RPMI7951 (cell line): Measurements from ENCODE around the gene RNF208. TPM values are rescaled to one million over a fixed set of nuclear protein-coding genes. Genes with fewer than 3 reads are reported as not detected.

Experiments used
- DNase-seq: peaks from one replicate; pipeline ENCODE4 v3.0.0-alpha.2; 2012; ENCODE audit warnings: low read depth
- total RNA-seq: library from RNA; depleted of rRNA; stranded (reverse); fragments of >200 nt; shearing (Covaris generic); gene quantifications from 2 replicates; pipeline ENCODE4 v1.2.3, GENCODE V29; 2014

Gene RNF208
- total RNA-seq, 1 experiment from 2014 or later = not detected

GRCh38 chr9:137227853-137228505, 5.9 kb upstream of the RNF208 start:
- DNase-seq = no peak

- DNase-seq = peak; percentile 63
These were observed 5.2 kb upstream of the RNF208 start, which contains the start of gene RNF224 for GRCh38 chr9:137227054-137227852. Gene RNF224, plus strand, starts transcription at chr9:137227502. Its CDS starts 834 bp downstream, at chr9:137228336.

GRCh38 chr9:137226338-137227053, 4.5 kb upstream of the RNF208 start:
- peak; percentile 41 for DNase-seq

- no peak for DNase-seq
These were observed 3.8 kb upstream of the RNF208 start for GRCh38 chr9:137225699-137226331.

- no peak for DNase-seq
These were observed 3.0 kb upstream of the RNF208 start, which contains the start of gene CYSRT1 for GRCh38 chr9:137224830-137225694. Gene CYSRT1, plus strand, starts transcription at chr9:137225174. Its CDS starts 448 bp downstream, at chr9:137225622.

- DNase-seq = peak; percentile 96
These were observed 1.3 kb upstream of the RNF208 start for GRCh38 chr9:137223078-137223970.

GRCh38 chr9:137221506-137222111, 431 bp downstream of the RNF208 start:
- DNase-seq = no peak

GRCh38 chr9:137221095-137221505, 940 bp downstream of the RNF208 start:
- no peak for DNase-seq

- DNase-seq = no peak
These were observed 1.5 kb downstream of the RNF208 start for GRCh38 chr9:137220317-137221094.

- no peak for DNase-seq
These were observed 2.2 kb downstream of the RNF208 start for GRCh38 chr9:137219757-137220316.

GRCh38 chr9:137218754-137219271, 3.2 kb downstream of the RNF208 start:
- peak; percentile 37 for DNase-seq

GRCh38 chr9:137218212-137218753, 3.8 kb downstream of the RNF208 start:
- no peak for DNase-seq

- DNase-seq = no peak
These were observed 4.5 kb downstream of the RNF208 start for GRCh38 chr9:137217276-137218211.

- no peak for DNase-seq
These were observed 5.7 kb downstream of the RNF208 start for GRCh38 chr9:137216188-137216965.

GRCh38 chr9:137215196-137215986, 6.6 kb downstream of the RNF208 start:
- DNase-seq = no peak
